MM.1S (cell line): ENCODE measurements around the gene HM13.

ENCODE experiments used
- DNase-seq: peaks from one replicate; pipeline ENCODE4 v3.0.0-alpha.2; 2015
- H2AFZ ChIP-seq: fragments of 300-600 bp; sonication (generic); 2 replicates; pipeline ENCODE4 v1.6.0; 2016; ENCODE audit warnings: antibody characterized with exemption, low read length
- H3F3A ChIP-seq: fragments of 300-600 bp; sonication (generic); 2 replicates; pipeline ENCODE4 v1.6.1; 2016; ENCODE audit warnings: mild to moderate bottlenecking, antibody characterized with exemption, low read length, moderate library complexity, mixed read lengths; ENCODE audit not compliant: insufficient read depth
- H3K27ac ChIP-seq: fragments of 300-600 bp; sonication (generic); 2 replicates; pipeline ENCODE4 v1.5.1; 2016; ENCODE audit warnings: mild to moderate bottlenecking, low read length
- H3K27me3 ChIP-seq: fragments of 300-600 bp; sonication (generic); replicated peaks from 2 replicates; pipeline ENCODE4 v1.6.0; 2016; ENCODE audit warnings: low read length; ENCODE audit not compliant: insufficient read depth
- H3K36me3 ChIP-seq: fragments of 300-600 bp; sonication (generic); replicated peaks from 2 replicates; pipeline ENCODE4 v1.6.1; 2016; ENCODE audit warnings: mild to moderate bottlenecking, low read length, mixed read lengths; ENCODE audit not compliant: insufficient read depth
- H3K4me1 ChIP-seq: fragments of 300-600 bp; sonication (generic); 2 replicates; pipeline ENCODE4 v1.6.1; 2016; ENCODE audit warnings: low read length, mixed read lengths
- H3K4me2 ChIP-seq: fragments of 300-600 bp; sonication (generic); 2 replicates; pipeline ENCODE4 v1.6.0; 2016; ENCODE audit warnings: low read depth, low read length
- H3K4me3 ChIP-seq: fragments of 300-600 bp; sonication (generic); 2 replicates; pipeline ENCODE4 v1.5.1; 2016; ENCODE audit warnings: low read length, mixed read lengths
- H3K79me2 ChIP-seq: fragments of 300-600 bp; sonication (generic); 2 replicates; pipeline ENCODE4 v1.6.1; 2016; ENCODE audit warnings: mixed run types, low read length, mixed read lengths
- H3K9ac ChIP-seq: fragments of 300-600 bp; sonication (generic); 2 replicates; pipeline ENCODE4 v1.6.1; 2016; ENCODE audit warnings: low read length, mixed read lengths
- H3K9me2 ChIP-seq: fragments of 300-600 bp; sonication (generic); replicated peaks from 2 replicates; pipeline ENCODE4 v1.6.1; 2016; ENCODE audit warnings: mild to moderate bottlenecking, low read length, mixed read lengths; ENCODE audit not compliant: insufficient read depth
- H3K9me3 ChIP-seq: fragments of 300-600 bp; sonication (generic); replicated peaks from 2 replicates; pipeline ENCODE4 v1.6.1; 2016; ENCODE audit warnings: mild to moderate bottlenecking, low read length, mixed read lengths; ENCODE audit not compliant: insufficient read depth
- H4K20me1 ChIP-seq: fragments of 300-600 bp; sonication (generic); 2 replicates; pipeline ENCODE4 v1.6.1; 2016; ENCODE audit warnings: mild to moderate bottlenecking, low read length, moderate library complexity, mixed read lengths; ENCODE audit not compliant: insufficient read depth
- CTCF ChIP-seq: fragments of 300-600 bp; sonication (generic); IDR thresholded peaks from 2 replicates; pipeline ENCODE4 v1.5.1; 2016; ENCODE audit warnings: antibody characterized with exemption, low read length, mixed read lengths
- EZH2 ChIP-seq: fragments of 300-600 bp; sonication (generic); optimal IDR thresholded peaks from 2 replicates; pipeline ENCODE3; 2017; ENCODE audit warnings: low read depth, mild to moderate bottlenecking, antibody characterized with exemption, low read length, mixed read lengths
- EZH2phosphoT487 ChIP-seq: fragments of 300-600 bp; sonication (generic); IDR thresholded peaks from 2 replicates; pipeline ENCODE4 v1.6.1; 2018; ENCODE audit warnings: antibody characterized with exemption, low read length

The HM13 gene

DNA sequence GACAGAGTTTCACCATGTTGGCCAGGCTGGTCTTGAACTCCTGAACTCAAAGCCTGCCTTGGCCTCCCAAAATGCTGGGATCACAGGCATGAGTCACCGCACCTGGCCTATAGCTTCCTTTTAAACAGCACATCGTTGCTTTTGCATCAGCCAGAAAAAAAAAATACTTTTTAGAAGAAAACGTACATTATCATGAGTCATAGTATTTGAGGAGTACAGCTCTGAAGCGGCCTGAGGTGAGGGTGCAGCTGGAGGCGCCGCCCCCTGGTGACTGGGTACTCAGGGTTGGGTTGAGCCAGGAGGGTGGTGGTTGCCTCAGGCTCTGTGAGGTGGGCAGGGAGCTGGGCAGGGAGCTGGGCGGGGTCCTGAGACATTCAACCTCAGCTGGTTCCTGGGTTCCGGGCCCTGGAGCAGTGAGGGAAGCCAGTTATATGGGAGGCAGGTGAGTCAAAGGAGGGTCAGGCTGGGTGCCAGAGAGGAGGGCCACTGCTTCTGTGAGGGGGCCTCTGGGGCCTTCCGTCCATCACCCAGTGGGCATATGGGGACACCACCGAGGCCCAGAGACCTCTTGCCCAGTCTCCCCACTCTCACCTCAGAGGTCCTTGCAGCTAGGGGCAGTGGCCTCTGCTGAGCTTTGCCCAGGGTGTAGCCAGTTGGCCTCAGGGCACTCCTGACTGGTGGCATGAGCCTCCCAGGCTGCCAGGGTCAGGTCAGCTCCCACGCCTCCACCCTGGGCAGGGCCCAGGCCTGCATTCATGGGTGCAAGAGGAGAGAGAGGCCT is 79.2 kb downstream of the HM13 start:
- H3F3A ChIP-seq, result no peaks in the 10 kb centered on the region
- H3K4me1 ChIP-seq, result no peaks in the 10 kb centered on the region
- TF ChIP-seq EZH2phosphoT487, result no peak
- no peak for TF ChIP-seq EZH2
- TF ChIP-seq CTCF, result no peak
- no peak overlapping the region for H3K9ac ChIP-seq
- no peaks in the 10 kb centered on the region for H3K36me3 ChIP-seq
- no peak overlapping the region for H2AFZ ChIP-seq
- H3K4me3 ChIP-seq, result no peak overlapping the region
- no peaks in the 10 kb centered on the region for H3K79me2 ChIP-seq
- no peaks in the 10 kb centered on the region for H4K20me1 ChIP-seq
- no peak overlapping the region for H3K27ac ChIP-seq
- no peaks in the 10 kb centered on the region for H3K9me2 ChIP-seq
- H3K27me3 ChIP-seq, result 0 out of 2 replicates have a peak, but pooled peaks cover under 1% of the 10 kb centered on the region
- H3K9me3 ChIP-seq, result no peaks in the 10 kb centered on the region
- H3K4me2 ChIP-seq, result no peak overlapping the region
- DNase-seq, result no peak

DNA sequence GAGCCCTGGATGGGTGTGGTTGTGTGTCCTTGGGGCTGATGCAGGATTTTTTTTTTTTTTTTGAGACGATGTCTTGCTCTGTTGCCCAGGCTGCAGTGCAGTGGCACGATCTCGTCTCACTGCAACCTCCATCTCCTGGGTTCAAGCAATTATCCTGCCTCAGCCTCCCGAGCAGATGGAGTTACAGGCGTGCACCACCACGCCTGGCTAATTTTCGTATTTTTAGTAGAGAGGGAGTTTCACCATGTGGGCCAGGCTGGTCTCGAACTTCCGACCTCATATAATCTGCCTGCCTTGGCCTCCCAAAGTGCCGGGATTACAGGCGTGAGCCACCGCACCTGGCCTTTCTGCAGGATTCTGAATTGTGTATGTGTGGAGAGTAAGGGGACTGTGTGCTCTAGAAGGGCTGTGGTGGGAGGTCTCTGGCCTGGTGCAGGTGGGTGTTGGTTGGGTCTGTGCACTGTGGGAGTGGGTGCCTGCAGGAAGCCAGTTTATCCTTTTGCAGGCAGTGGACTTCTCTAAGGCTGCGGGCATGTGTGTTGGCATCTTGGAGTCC is 79.8 kb downstream of the HM13 start:
- H3K4me2 ChIP-seq, result no peak overlapping the region
- no peak overlapping the region for H3K9ac ChIP-seq
- no peaks in the 10 kb centered on the region for H3K4me1 ChIP-seq
- no peaks in the 10 kb centered on the region for H4K20me1 ChIP-seq
- H3K9me3 ChIP-seq, result no peaks in the 10 kb centered on the region
- H2AFZ ChIP-seq, result no peak overlapping the region
- H3K4me3 ChIP-seq, result no peak overlapping the region
- TF ChIP-seq EZH2phosphoT487 (no peak), EZH2 (no peak)
- no peaks in the 10 kb centered on the region for H3K79me2 ChIP-seq
- no peak overlapping the region for H3K27ac ChIP-seq
- no peaks in the 10 kb centered on the region for H3F3A ChIP-seq
- H3K36me3 ChIP-seq, result no peaks in the 10 kb centered on the region
- H3K27me3 ChIP-seq, result no peaks in the 10 kb centered on the region
- no peaks in the 10 kb centered on the region for H3K9me2 ChIP-seq
- no peak for DNase-seq

DNA sequence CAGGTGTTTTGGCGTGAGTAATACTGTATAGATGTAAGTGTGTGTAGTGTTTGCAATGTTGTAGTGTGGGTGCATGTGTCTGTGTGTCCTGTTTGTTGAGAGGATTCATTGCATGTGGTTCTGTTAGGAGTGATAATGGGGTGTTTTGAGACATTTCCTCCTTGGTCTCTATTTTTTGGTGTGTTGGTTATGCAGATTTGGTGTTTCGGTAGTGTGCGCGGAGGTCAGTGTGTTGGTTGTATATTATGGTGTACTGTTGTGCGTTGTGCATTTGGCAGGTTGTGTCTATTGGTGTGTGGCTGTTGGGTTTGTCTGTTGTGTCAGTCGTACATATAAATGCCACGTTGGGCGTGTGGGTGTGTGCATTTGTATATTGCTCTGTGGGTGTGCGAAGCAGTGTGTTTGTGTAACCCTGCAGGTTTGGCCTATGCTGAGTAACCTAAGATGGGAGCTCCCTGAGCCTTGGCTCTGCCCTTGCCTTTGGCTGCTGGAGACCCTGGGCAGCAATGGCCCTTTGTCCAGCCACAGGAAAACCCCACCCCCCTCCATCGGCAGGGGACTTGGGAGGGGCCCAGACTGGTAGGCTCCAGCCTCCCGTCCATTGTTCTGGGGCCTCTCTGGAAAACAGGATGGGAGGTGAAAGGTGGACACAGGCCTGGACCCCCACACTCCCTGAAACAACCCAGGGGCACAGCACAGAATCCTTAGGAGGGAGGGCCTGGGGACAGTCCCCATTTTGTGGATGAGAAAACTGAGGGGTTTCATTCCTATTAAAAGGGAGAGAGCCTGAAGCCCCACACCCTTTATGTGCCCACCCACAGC is 80.5 kb downstream of the HM13 start:
- Histone ChIP-seq H3K9me3 (no peaks in the 10 kb centered on the region), H3K9ac (no peak overlapping the region), H3K9me2 (no peaks in the 10 kb centered on the region), H2AFZ (no peak overlapping the region), H3F3A (no peaks in the 10 kb centered on the region), H4K20me1 (no peaks in the 10 kb centered on the region), H3K27me3 (no peaks in the 10 kb centered on the region), H3K36me3 (no peaks in the 10 kb centered on the region), H3K79me2 (no peaks in the 10 kb centered on the region), H3K4me3 (no peak overlapping the region), H3K4me1 (no peaks in the 10 kb centered on the region), H3K27ac (no peak overlapping the region), H3K4me2 (no peak overlapping the region)
- TF ChIP-seq EZH2 (no peak), CTCF (no peak), EZH2phosphoT487 (no peak)
- DNase-seq, result no peak
